Upper lobe of left lung (tissue), 6 donors: ENCODE measurements around the gene KRT35. TPM values are rescaled to one million over a fixed set of nuclear protein-coding genes. Genes with fewer than 3 reads are reported as not detected.

ENCODE experiments used
- ATAC-seq, 2 donors: fragments of 200-7000 bp; cut with Tn5 transposase; one replicate each; pipeline ENCODE4 v1.9.1; 2022; ENCODE audit warnings: mild to moderate bottlenecking in 2 of 2, moderate library complexity in 2 of 2; ENCODE audit not compliant: low FRiP score in 2 of 2
- DNase-seq, 2 donors: peaks; one replicate each; pipeline ENCODE4 v3.0.0-alpha.2; 2019 to 2020
- H3K27ac ChIP-seq, 4 donors: fragments of 200-600 bp; sonication (generic); one replicate each; pipeline ENCODE4 v1.5.1; 2016 to 2019
- H3K27me3 ChIP-seq, 4 donors: fragments of 200-600 bp; sonication (generic); one replicate each; pipeline ENCODE4 v1.5.1; 2017 to 2019
- H3K36me3 ChIP-seq, 4 donors: fragments of 200-600 bp; sonication (generic); one replicate each; pipeline ENCODE4 v1.5.1; 2016 to 2019
- H3K4me1 ChIP-seq, 4 donors: fragments of 200-600 bp; sonication (generic); one replicate each; pipeline ENCODE4 v1.5.1; 2018 to 2019
- H3K4me3 ChIP-seq, 4 donors: fragments of 200-600 bp; sonication (generic); one replicate each; pipeline ENCODE4 v1.5.1; 2017 to 2019; ENCODE audit warnings: mild to moderate bottlenecking in 2 of 4, moderate library complexity in 1 of 4
- H3K9me3 ChIP-seq, 4 donors: fragments of 200-600 bp; sonication (generic); one replicate each; pipeline ENCODE4 v1.5.1; 2018 to 2019
- CTCF ChIP-seq, 6 experiments: fragments of 450-650 bp in 4 of 6; fragments of 200-600 bp in 2 of 6; sonication (generic) in 2 of 6; IDR thresholded peaks; one replicate each; pipeline ENCODE4 v1.5.1; 2016 to 2019; ENCODE audit warnings: antibody characterized with exemption in 6 of 6
- EP300 ChIP-seq, 4 donors: sonication (generic); formaldehyde crosslinking; IDR thresholded peaks; one replicate each; pipeline ENCODE4 v1.5.1; 2017; ENCODE audit warnings: antibody characterized with exemption in 4 of 4, control low read depth in 2 of 4
- POLR2A ChIP-seq, 4 donors: fragments of 450-650 bp; IDR thresholded peaks; one replicate each; pipeline ENCODE4 v1.5.1; 2016 to 2017; ENCODE audit warnings: antibody characterized with exemption in 4 of 4, mild to moderate bottlenecking in 2 of 4
- POLR2AphosphoS5 ChIP-seq, 2 donors: sonication (generic); formaldehyde crosslinking; IDR thresholded peaks; one replicate each; pipeline ENCODE4 v1.5.1; 2017; ENCODE audit warnings: antibody characterized with exemption in 2 of 2
- WGBS, 2 donors: methylation state at CpG; one replicate each; pipeline ENCODE4 v1.1.5; 2017 to 2018; 5-methylcytosine and 5-hydroxymethylcytosine counted together
- total RNA-seq, 6 donors: library from RNA; depleted of rRNA in 4 of 6; stranded (reverse); fragments of >200 nt in 4 of 6; gene quantifications; one replicate each; pipeline versions ENCODE4 v1.1.0 to v1.2.1, GENCODE V29; 2016 to 2021
- donor health status: DM: no; HTN: no; CAD: no; lungs with moderate emphysema.
- donor health status: DM: no; HTN: yes; CAD: no; lungs with severe emphysema.

KRT35 gene
- total RNA-seq, 6 donors from 2014 or later: not detected

GRCh38 chr17:41518789-41519449 lies 38.0 kb upstream of the KRT35 start, which contains the start of gene KRT15:
TSS of gene KRT15 (minus strand) at chr17:41518890. CDS start at chr17:41518827, 63 bp downstream.
- peak within 1 kb of the TSS in 2 of 4 donors; percentile 21 to 24 for H3K27ac ChIP-seq
- DNase-seq: no peak
- no peak within 1 kb of the TSS for H3K4me3 ChIP-seq
- peaks cover 5 to 43% (median 17%) of the 10 kb centered on the region in 4 donors for H3K4me1 ChIP-seq
- no peaks in the 10 kb centered on the region for H3K36me3 ChIP-seq
- ATAC-seq: no peak
- TF ChIP-seq POLR2A (IDR thresholded peaks at IDR 0.05) (no peak), EP300 (IDR thresholded peaks at IDR 0.05) (no peak), POLR2AphosphoS5 (IDR thresholded peaks at IDR 0.05) (no peak), CTCF (IDR thresholded peaks at IDR 0.05) (no peak)
- no peaks in the 10 kb centered on the region for H3K9me3 ChIP-seq
- 60 to 65% methylated on average over 7 to 8 of the region's 8 CpGs for WGBS, 2 donors
- H3K27me3 ChIP-seq: no peaks in the 10 kb centered on the region

GRCh38 chr17:41518031-41518430 lies 37.1 kb upstream of the KRT35 start:
- DNase-seq (no peak), ATAC-seq (no peak)
- H3K9me3 ChIP-seq: no peaks in the 10 kb centered on the region
- no peaks in the 10 kb centered on the region for H3K27me3 ChIP-seq
- peaks cover 0 to 34% (median 12%) of the 10 kb centered on the region in 4 donors for H3K4me1 ChIP-seq
- TF ChIP-seq EP300 (IDR thresholded peaks at IDR 0.05) (no peak), POLR2AphosphoS5 (IDR thresholded peaks at IDR 0.05) (no peak), POLR2A (IDR thresholded peaks at IDR 0.05) (no peak), CTCF (IDR thresholded peaks at IDR 0.05) (no peak)
- no peak overlapping the region for H3K27ac ChIP-seq
- WGBS, 2 donors: 90% methylated on average over 3 of the region's 3 CpGs; no CpG with 5 or more reads in 1 of the 2 donors
- H3K4me3 ChIP-seq: no peak overlapping the region
- H3K36me3 ChIP-seq: no peaks in the 10 kb centered on the region

DNA sequence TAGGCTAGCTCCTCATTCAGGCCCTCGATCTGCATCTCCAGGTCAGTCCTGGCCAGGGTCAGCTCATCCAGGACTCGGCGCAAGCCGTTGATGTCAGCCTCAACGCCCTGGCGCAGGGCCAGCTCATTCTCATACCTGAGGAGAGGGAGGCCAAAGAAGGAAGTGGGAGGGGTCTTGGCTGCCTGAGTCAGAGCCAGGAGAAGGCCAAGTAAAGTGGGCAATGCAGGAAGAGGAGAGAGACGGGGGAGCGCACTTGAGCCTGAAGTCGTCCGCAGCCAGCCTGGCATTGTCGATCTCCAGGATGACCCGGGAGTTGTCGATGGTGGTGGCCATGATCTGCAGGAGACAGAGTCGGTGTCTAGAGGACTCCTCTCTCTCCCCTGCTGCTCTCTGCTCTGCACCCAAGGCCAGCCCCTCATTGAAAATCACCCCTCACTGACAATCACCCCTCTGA lies 35.9 kb upstream of the KRT35 start:
- 69 to 84% methylated on average over 12 to 14 of the region's 14 CpGs for WGBS, 2 donors
- peak in 1 of 2 donors; percentile 59 for DNase-seq
- no peak for ATAC-seq
- Histone ChIP-seq H3K4me1 (peaks cover 0 to 23% (median 7%) of the 10 kb centered on the region in 4 donors), H3K27me3 (no peaks in the 10 kb centered on the region), H3K4me3 (no peak overlapping the region), H3K27ac (no peak overlapping the region), H3K36me3 (no peaks in the 10 kb centered on the region), H3K9me3 (no peaks in the 10 kb centered on the region)
- no peak for TF ChIP-seq POLR2AphosphoS5 (IDR thresholded peaks at IDR 0.05)
- TF ChIP-seq CTCF (IDR thresholded peaks at IDR 0.05): no peak
- TF ChIP-seq POLR2A (IDR thresholded peaks at IDR 0.05): no peak
- no peak for TF ChIP-seq EP300 (IDR thresholded peaks at IDR 0.05)

DNA sequence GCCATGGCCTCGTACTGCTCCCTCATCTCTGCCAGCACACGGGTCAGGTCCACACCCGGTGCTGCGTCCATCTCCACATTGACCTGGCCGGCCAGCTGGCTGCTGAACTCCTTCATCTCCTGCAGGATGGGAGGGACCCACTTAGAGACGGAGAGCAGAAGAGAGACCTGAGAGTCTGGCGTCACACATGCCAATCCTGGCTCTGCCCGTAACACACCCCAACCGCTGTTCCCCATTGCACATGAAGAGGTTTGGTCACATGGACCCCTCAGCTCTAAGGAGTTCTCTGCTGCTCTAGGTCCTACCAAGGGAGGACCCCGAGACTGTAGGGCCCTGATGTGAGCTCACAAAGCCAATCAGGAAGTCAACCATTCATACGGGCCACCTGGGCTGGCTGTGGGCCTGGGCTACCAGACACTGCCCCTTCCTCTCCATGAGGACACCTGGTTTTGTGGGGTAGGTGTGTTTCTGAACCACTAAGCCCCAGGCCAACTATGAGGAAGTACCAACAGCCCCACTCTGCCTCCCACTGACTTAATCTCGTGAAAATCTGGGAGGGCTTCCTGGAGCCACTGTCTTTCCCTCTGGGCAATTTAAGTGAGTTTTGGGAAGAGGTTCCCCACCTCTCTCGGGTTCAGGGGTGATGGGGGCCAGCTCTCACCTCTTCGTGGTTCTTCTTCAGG lies 35.3 kb upstream of the KRT35 start:
- H3K27me3 ChIP-seq: no peaks in the 10 kb centered on the region
- WGBS, 2 donors: 82 to 90% methylated on average over 5 to 14 of the region's 14 CpGs
- H3K9me3 ChIP-seq: no peaks in the 10 kb centered on the region
- no peak overlapping the region for H3K27ac ChIP-seq
- H3K4me3 ChIP-seq: no peak overlapping the region
- H3K36me3 ChIP-seq: no peaks in the 10 kb centered on the region
- peaks cover 0 to 21% (median 5%) of the 10 kb centered on the region in 4 donors for H3K4me1 ChIP-seq
- DNase-seq: peak in 1 of 2 donors; percentile 51
- peak; percentile 8 to 17 for ATAC-seq
- TF ChIP-seq POLR2AphosphoS5 (IDR thresholded peaks at IDR 0.05) (no peak), POLR2A (IDR thresholded peaks at IDR 0.05) (peak in 1 of 4 donors; percentile 17)

DNA sequence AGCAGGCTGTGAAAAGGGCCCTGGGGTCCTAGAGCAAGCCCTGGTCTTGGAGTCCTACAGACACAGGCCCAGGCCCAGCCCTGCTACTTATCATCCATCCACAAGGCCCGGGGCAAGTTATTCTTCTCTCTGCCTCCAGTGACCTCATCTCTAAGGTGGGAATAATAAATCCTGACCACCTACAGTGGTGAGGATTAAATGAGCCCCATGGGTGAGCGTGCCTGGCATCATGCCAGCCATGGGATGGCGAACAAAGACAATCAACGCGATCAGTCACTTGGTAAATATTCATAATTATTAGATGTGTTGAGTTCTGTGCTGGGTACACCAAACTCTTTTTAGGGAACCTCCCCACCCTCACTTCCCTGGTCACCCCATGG lies 32.2 kb upstream of the KRT35 start:
- Histone ChIP-seq H3K36me3 (no peaks in the 10 kb centered on the region), H3K4me3 (no peak overlapping the region), H3K4me1 (peaks cover 0 to 9% (median 2%) of the 10 kb centered on the region in 4 donors), H3K27me3 (no peaks in the 10 kb centered on the region), H3K27ac (no peak overlapping the region), H3K9me3 (no peaks in the 10 kb centered on the region)
- DNase-seq: no peak
- WGBS, 2 donors: 85 to 90% methylated on average over 5 of the region's 5 CpGs
- ATAC-seq: no peak
- TF ChIP-seq EP300 (IDR thresholded peaks at IDR 0.05) (no peak), POLR2A (IDR thresholded peaks at IDR 0.05) (no peak), CTCF (IDR thresholded peaks at IDR 0.05) (no peak)
